ENCODE measurements around the gene LCN10.

GRCh38 chr9:136728080-136728547, 14.6 kb downstream of the LCN10 start:
- no peak for TF ChIP-seq EZH2 (IDR thresholded peaks at IDR 0.05; ENCODE audit: insufficient read depth, poor library complexity, severe bottlenecking)
- TF ChIP-seq EZH2phosphoT487 (IDR thresholded peaks at IDR 0.05; ENCODE audit: insufficient read depth, low read depth): no peak
